CD1c-positive myeloid dendritic cell (primary cell): ENCODE data around the gene RAB40C.

ENCODE experiments used
- DNase-seq: peaks from one replicate; pipeline ENCODE4 v3.0.0-alpha.2; 2016; ENCODE audit errors: extremely low spot score

Gene RAB40C

DNA sequence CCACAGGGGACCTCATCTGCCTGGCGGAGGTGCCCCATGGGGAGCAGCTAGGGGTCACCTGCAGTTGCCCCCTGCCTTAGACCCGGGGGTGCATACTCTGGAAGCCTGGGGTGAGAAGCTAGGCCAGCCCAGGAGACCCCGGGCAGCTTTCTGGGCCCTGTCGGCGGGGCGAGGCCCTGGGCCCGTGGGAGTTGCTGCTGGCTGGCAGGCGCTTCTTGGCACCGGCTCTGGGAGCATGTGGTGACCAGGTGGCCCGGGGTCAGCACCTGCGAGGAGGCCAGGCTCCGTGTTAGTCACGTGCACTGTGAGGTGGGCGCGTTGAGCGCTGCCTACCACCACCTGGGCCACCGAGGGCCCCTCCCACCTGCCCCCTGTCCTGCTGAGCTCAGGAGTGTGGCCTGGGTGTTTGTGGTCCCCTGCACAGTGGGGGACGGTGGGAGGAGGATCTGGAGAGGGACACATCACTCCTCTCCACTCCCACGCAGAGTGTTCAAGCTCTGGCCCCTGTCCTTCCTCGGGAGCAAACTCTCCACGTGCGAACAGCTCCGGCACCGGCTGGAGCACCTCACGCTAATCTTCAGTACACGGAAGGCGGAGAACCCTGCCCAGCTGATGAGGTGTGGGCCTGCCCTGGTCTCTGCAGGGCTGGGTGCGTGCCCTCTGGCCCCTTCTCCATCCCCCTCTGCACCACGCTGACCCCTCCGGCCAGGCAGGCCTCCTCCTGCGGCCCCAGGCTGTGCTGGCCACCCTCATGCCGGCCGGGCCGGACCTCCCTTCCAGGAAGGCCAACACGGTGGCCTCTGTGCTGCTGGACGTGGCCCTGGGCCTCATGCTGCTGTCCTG, 14.3 kb upstream of the RAB40C start:
- no peak for DNase-seq

DNA sequence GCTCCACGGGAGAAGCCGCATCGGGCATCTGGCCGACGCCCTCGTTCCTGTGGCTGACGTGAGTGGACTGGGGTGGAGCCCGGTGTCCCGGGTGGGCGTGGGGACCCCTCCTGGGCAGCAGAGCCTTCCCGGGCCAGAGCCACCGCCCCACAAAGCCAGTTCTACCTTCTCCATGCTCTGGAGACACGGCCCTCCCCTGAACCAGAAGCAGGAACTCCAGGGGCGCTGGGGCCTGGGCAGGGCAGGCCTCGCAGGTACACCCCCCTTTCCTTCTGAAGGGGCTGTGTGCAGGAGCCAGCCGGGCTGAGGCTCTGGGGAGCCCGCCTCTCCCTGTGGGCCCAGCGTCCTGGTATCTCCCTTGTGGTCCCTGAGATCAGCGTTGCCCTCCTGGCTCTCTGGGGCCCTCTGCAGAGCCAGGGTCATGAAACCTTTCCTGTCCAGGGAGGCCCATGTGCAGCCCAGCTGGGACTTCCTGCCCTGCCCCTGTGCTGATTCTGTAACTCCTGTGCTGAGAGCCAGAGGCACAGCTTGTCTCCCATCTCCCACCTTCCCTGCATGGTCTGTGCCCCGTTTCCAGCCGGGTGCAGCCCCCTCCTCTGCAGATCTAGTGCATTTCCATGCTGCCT, 13.6 kb upstream of the RAB40C start:
- no peak for DNase-seq

DNA sequence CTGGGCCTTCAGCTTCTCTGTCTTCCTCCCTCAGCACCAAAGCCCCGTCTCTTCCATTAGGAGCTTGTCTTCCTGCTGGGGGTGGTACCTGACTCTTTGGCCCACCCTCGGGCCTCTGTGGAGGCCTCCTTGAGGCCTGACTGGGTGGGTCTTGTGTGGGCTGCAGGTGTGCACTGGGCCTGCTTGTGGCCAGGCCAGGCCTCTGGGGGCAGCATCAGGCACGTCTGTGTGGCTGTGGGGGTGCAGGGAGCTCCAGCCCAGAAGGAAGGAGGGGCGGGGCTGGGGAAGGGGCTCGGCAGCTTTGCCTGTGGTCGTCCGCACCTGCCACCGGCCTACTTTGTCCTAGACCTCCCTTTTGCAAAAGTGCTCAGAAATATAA, 13.1 kb upstream of the RAB40C start:
- DNase-seq: no peak

DNA sequence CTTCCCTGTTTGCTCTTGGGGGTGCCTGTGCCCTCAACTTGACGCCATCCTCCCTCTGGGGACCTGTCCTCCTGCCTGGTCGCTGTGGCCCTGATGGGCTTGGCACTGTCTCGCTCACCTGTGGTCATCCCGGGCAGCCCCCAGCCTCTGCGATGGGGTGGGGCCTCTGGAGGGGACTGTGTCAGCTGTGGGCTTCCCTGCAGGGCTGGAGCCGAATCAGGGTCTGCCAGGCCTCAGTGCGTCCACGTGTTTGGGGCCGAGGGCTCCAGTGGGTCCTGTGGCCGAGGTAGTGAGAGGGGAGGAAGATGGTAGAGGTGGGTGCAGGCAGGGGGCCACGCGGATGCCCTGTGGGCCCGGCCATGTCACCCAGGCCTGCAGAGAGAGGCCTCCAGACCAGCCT, 12.1 kb upstream of the RAB40C start:
- no peak for DNase-seq

DNA sequence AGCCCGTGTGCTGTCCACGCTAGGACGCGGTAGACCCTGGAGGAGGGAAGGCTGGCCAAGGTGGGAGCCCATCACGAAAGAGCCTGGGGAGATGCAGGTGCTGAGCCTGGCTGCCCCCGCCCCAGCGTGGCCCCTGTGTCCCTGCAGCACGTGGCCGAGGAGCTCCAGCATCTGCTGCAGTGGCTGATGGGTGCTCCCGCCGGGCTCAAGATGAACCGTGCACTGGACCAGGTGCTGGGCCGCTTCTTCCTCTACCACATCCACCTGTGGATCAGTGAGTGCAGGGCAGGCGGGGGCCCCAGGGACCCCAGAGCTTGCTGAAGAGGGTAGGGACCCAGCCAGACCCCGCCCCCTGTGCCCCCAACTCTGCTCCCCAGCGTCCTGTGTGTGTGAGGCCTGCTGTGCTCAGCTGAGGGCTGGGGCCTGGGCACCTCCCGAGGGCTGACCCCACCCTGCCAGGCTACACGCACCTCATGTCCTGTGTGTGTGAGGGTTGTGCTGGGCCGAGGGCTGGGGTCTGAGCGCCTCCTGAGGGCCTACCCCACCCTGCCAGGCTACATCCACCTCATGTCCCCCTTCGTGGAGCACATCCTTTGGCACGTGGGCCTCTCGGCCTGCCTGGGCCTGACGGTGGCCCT, 11.5 kb upstream of the RAB40C start:
- no peak for DNase-seq

DNA sequence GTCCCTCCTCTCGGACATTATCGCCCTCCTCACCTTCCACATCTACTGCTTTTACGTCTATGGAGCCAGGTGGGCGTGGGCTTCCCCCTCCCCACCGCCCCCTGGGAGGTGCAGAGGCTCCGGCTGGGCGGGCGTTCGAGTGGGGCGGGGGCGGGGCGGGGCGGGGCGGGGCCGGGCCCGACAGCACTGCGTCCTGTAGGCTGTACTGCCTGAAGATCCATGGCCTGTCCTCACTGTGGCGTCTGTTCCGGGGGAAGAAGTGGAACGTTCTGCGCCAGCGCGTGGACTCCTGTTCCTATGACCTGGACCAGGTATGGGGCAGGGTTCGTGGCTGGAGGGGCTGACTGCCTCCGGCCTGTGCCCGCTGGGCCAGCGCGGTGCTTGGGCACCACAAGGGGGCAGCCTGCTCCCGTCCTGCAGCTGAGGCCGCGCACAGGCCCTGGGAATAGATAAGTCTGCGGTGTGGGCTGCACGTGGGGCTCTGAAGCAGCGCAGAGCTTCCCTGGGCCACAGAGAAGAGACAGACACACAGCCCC, 10.9 kb upstream of the RAB40C start:
- DNase-seq: peak; percentile 78

DNA sequence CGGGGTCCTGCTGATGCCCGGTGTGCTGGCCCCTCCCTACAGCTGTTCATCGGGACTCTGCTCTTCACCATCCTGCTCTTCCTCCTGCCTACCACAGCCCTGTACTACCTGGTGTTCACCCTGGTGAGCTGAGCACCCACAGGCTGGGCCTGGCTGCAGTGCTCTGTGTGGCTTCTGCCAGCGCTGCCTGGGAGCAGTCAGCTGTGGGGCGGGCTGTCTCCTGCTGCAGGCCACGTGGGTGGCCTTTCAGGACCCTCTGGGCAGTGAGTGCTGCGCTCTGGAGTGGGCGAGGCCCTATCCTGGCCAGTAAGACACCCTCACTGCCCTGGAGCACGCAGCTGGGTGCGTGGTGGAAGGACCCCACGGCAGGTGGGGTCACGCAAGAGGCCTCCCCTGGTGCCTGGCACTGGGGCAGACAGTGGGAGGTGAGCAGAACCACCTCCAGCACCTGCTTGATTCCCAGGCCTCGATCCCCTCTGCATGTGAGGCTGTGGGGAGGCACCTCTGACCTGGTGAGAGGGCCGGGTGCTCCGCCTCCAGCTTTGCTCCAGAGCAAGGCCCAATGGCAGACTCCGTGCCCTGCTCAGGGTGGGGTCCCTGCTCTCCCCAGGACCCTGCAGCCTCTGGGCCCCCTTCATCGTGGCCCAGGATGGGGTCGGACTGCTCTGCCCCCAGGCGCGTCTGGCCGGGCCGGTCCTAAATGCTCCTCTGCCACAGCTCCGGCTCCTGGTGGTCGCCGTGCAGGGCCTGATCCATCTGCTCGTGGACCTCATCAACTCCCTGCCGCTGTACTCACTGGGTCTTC, 9.5 kb upstream of the RAB40C start:
- no peak for DNase-seq

DNA sequence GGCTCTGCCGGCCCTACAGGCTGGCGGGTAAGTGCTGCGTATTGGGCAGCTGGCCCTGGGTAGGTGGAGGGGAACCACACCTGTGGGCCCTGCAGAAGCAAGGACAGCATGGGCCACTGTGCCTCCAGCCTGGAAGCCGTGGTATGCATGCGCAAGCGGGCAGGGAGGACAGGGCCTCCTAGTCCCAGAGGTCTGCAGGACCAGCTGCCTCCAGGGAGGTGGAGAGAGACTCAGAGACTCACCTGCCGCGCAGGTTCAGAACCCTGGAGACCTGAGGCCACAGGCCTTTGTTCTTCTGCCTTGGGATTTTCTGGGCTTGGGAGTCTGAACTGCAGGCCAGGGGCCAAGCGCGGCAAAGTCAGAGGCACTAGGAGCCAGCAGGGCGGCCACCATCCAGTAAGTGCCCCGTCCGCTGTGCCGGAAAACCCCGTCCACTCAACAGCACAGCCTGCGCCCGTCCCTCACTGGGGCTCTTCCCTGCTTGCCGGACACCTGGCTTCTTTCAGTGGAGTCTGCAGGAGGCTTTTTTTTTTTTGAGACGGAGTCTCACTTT, 8.8 kb upstream of the RAB40C start:
- DNase-seq: no peak

DNA sequence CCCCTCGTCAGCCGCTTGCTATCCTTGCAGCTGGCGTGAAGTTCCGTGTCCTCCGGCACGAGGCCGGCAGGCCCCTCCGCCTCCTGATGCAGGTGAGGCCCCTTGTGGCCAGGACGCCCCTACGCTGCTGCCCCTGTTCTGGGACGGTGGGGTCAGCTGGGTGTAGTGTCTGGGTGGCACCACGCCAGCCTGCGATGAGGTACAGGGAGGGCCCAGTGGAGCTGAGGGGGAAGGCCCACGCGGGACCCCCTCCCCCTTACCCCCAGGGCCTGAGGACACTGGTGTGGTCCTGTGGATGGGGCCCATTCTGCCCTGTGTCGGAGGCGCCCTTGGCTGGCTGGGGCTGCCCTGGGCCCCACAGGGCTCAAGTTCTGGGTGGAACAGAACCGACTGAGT, 7.7 kb upstream of the RAB40C start:
- DNase-seq: no peak

DNA sequence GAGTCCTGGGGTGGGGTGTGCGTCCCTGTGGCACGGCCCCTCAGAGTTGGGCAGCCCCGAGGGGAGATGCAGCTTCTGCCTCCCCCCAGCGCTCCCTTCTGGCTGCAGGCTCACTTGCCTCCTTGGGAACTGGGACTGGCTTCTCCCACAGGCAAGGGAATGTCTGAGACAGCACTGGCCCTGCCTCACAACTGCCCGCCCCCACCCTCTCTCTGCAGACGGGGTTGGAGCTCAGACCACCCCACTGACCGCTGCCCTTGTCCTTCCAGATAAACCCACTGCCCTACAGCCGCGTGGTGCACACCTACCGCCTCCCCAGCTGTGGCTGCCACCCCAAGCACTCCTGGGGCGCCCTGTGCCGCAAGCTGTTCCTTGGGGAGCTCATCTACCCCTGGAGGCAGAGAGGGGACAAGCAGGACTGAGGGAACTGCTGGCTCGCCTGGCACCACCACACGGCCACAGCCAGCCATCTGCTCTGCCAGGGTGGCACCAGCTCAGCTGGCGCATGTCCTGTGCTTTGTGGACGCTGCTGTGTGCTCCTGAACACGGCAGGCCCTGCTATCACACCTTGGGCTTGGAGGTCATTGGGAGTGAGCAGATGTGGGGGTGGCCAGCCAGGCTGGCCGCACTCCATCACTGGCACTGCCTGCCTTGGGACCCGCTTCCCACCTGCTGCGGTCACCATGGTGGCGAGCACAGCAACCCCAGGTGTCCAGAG, 7.1 kb upstream of the RAB40C start:
- no peak for DNase-seq

DNA sequence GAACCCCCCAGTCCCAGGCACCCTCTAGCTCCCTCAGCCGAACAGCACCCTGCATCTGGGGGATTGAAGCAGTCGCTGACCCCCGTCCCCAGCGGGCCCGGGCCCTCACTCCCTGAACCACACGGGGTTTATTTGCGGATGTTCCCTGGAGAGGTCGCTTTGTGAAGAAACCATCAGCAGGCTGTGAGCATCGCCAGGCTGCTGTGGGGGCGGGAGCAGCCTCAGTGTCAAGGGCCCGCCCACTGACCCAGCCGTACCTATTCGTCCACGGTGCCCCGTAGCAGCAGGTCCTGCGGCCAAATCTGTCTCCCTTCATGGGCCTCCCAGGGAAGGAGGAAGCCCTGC, 6.4 kb upstream of the RAB40C start:
- DNase-seq: no peak

DNA sequence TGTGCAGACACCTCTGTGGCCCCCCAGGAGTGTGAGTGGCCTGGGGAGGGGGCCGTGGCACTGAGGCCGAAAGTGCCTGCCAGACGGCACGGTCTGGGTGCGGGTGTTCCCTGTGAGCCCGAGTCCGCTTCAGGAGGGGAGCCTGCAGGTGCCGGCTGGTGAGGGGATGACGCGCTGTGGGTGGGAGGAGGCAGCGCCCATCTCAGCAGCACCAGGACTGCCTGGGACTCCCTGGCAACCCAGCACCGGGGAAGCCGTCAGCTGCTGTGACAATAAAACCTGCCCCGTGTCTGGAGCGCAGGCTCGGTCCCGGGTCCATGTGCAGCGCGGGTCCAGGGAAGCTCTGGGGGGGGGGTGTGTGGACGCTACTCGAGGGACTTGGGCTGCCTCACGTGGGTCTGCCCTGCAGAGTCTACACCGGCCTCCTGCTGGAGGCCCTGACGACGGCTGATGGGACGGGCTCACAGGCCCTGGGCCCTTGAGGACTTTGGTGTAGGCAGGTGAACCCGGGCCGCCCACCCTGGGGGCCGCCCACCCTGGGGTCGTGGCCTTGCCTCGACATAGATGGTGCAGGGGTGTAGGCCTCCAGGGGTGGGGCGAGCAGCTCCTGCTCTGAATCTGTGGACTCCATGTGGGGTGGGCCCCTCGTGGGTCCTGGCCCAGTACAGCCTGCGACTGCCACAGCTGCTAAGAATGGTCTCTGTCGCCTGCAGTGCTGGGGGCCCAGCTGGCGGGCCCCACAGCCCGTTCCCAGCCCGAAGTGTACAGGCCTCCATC, 5.9 kb upstream of the RAB40C start:
- DNase-seq: no peak

DNA sequence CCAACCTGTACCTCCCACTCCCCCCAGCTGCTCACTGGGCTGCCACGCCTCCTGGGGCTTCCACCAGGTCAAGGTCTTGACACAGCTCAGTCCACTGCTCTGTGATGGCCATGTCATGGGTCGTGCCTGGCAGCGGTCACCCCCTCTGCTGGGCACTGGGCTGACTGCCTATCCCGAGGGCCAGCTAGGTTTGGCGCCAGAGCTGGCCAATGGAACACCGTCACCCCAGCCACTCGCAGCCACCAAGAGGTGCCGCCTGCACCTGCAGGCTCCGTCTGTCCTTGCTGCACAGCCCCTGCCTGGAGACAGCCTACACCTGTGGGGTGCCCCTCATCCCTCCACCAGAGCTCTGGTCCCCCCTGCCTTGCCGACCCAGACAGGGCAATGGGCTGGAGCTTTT, 4.5 kb upstream of the RAB40C start:
- no peak for DNase-seq

DNA sequence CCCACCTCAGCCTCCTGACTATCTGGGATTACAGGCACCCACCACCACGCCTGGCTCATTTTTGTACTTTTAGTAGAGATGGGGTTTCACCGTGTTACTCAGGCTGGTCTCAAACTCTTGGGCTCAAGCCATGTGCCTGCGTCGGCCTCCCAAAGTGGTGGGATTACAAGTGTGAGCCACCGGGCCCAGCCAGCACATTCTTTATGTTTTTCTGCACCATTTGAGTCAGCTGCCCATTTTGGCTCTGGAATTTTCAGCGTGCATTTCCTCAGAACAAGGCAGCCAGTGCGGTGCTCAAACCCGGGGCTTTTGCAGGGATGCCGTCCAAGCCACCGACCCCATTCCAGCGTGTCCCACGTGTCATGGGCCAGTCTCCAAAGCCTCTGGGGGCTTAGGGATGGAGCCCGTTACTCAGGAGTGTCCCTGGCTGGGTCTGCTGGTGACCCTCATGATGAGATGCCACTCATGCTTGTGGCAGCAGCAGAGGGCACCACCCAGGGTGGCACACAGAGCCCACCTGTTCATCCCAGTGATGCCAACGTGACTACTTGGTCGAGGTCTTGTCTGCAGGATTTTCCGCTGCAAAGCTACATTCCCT, 3.7 kb upstream of the RAB40C start:
- no peak for DNase-seq

DNA sequence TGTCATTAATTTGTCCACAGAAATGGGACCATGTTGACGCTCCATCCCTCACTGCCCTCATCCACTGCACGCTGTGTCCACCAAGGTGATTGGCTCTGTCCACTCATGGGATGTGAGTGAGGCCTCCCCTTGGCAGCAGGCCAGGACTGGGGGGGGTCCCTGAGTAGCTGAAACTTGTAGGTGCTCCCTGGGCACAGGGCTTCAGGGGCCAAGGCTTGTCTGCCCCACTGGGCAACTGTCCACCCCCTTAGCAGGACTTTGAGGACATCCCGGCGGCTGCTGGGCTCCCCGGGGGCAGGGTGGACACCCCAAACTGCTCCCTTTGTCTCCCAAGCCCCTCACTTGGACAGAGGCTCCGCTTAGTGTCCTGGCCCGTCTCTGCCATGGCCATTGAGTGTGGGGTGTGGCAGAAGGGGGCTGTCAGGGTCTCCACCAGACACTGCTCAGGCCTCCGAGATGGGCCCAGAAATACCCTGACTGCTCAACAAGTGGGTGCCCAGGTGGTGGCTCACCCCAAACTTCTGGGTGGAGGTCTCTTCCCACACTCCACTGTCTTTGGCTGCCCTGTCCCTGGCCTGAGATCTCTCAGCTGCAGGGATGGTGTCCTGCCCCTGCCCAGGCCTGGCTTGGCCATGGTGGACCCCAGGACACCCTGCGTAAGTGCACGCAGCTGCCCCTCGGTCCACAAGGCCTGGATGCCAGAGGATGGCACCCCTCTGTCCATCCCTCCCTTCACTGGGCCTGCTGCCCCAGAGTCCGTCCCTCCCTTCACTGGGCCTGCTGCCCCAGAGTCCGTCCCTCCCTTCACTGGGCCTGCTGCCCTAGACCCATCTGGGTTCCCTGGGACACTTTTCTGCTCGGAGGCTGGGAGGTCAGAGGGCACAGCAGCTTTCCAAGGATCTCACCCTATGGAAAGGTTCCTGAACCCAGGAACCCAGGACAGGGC, 2.9 kb upstream of the RAB40C start:
- DNase-seq: no peak

DNA sequence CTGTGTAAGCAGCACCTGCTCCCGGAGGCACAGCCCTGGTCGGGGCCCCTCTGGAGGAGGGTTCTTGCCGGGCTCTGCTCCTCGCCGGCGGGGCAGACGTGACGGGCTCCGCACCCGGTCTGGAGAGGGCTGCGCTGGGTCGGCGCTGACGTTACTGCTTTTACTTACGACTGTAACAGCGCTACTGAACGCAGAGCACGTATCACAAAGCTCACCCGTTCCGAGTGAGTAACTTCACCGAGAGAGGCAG, 1.3 kb upstream of the RAB40C start:
- no peak for DNase-seq

DNA sequence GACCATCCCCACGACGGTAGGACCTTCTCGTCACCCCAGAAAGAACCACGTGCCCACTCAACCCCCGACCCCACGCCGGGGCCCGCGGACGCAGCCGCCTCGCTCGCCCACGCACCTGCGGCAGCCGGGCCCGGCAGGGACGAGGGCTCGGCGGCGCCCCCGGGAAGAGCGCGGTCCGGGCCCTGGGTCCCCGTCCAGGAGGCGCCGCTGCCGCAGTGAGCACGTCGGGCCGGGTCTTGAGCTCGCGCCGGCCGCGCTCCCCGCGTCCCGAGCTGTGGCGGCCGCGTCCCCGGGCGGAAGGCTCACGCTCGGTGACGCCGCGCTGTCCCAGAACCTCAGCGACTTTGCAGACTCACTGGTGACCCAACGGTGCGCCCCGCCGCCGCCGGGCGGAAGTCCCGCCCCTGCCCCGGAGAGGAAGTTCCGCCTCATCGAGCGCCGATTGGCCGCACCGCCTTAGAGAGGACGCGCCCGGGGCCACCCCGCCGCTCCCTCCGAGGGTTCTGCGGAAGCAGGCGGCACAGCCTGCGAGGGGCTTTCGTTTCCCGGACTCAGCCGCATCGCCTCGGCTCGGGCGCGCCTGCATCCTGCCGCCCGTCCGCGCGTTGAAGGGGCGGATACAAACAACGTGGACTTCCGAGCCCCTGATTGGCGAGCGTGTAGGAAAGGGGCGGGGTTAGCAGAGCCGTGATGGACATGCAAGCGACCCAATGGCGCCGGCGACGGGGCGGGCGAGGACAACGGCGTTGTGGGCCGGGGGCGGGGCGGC, 793 bp upstream of the RAB40C start:
- peak; percentile 96 for DNase-seq

DNA sequence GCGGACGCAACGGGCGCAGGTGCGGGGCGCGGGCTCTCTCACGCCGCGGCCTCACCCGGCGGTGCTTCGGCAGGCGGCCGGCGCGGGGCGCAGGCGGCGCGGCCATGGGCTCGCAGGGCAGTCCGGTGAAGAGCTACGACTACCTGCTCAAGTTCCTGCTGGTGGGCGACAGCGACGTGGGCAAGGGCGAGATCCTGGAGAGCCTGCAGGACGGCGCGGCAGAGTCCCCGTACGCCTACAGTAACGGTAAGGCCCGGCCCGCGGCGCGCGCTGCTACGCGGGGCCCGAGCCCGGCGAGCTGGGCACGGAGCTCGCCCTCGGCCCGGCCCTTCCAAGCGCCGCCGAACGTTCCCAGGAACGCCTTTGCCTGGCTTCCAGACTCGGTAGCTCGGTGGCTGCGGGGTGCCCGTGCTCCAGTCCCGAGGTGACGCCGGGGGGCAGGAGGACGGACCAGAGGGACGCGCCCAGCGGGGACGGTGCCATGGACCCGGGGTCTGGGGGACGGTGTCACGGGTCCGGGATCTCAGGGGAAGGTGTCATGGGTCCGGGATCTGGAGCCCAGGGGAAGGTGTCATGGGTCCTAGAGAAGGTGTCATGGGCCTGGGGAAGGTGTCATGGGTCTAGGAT, 435 bp downstream of the RAB40C start:
- DNase-seq: no peak
